ENCODE results near the gene NMT2.
A peak's percentile ranks its signal among the peaks of the same experiment; 100 is the strongest.

Gene NMT2

GRCh38 chr10:15181576-15182156, 13.2 kb upstream of the NMT2 start:
- no peak for DNase-seq (ENCODE audit: low read depth)

DNA sequence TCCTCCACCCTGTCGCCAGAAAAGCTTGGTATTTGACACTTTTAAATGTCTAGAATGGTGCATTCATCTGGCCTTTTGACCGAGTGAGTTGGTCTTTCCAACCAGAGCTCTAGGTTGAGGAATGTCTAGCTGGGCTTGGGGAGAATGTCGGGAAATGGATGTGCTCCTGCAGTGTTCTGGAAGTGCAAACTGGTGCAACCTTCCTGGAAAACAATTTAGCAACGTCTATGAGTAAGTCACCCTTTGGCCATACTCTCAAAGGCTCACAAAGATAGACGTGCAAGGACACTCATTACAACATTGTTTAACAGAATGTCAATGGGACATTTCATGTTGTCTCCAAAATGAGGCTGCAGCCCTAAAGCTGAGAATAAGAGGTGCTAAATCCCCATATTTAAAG, 12.2 kb upstream of the NMT2 start:
- no peak for DNase-seq (ENCODE audit: low read depth)

DNA sequence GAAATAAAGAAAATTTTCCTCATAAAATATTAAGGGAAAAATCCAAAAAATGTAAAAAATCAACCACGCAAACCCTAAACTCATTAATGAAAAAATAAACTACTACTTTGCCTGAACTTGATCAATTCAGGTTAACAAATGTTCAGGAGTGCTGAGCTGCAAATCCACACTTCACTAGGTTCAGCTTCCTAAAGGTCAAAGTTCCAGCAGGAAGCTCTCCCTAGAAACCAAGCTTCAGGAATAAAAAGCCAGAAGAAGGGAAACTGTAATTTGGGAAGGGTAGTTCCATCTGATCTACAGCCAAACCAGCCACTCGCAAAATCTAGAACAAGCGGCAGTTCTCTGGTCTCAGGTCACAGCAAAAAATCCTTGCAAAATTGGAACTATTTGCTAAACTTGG, 7.8 kb upstream of the NMT2 start:
- DNase-seq (ENCODE audit: low read depth), result no peak

DNA sequence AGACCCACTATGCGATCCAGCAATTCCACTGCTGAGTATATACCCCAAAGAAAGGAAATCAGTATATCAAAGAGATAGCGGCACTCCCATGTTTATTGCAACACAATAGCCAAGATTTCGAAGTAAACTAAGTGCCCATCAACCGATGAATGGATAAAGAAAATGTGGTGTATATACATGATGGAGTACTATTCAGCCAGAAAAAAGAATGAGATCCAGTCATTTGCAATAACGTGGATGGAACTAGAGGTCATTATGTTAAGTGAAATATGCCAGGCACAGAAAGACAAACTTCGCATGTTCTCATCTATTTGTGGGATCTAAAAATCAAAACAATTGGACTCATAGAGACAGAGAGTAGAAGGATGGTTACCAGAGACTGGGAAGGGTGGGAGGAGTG, 7.1 kb upstream of the NMT2 start:
- DNase-seq (ENCODE audit: low read depth), result no peak

DNA sequence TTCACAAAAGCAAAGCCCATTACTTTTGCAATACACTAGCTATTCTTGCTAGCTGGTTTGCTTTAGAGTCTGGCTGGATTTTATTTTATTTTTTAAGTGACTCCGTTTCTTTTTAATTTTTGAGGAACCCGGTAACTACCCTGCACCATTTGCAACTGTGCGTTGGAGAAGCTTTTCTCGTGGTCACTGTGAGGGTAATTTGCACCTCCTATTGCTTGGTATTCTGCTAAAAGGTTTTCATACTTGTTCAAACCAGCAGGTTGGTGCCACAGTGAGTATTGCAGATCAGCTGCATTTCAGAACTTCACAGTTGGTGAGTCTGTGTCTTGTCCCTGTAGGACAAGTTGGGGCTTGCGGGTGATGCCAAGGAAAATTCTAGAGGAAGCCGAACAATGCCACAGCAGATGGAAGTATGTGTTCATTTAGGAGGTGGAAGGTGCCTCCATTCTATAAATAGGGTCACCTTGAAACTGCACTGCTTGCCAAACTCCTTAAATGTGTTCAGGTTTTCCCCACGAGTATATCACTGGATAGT, 3.9 kb upstream of the NMT2 start:
- DNase-seq (ENCODE audit: low read depth), result no peak

DNA sequence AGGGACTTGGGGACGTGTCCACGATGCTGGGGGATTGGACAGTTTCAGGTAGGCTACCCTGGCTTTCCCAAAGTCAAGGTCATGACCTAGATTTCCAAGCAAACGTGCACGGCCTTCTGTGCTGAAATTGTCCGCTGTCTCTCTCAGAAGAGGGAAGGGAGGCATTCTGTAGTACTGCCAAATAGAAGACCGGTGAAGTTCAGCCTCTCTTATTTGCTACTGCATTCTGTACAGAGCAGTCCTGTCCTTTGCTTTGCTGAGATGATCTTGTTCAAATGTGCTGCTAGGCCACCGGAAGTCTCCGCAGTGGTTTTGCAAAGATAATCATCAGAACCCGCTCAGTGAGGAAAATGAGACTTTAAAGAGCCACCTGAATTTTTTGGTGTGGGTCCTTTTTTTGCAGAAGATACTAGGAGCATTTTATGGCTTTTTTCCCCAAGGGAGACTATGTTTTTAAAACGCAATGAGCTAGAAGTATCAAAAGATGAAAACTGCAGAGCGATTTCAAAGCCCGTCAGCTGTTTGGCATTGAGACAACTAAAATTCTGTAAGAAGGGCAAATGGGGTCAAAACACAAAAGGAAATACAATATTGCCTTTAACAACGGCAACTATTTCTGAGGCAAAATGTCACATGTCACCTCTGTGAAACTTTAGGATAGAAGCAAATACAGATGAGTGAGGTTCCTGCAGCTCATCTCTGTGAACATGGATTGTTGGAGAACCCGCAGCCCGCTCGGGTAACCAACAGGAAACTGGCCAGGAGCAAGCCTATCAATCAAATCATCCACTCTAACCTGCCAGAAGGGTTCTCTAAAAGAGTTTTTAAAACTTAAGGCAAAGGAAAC, 1.3 kb upstream of the NMT2 start:
- no peak for DNase-seq (ENCODE audit: low read depth)

GRCh38 chr10:15168786-15169554, 477 bp upstream of the NMT2 start:
- DNase-seq (ENCODE audit: low read depth), result peak; percentile 93

DNA sequence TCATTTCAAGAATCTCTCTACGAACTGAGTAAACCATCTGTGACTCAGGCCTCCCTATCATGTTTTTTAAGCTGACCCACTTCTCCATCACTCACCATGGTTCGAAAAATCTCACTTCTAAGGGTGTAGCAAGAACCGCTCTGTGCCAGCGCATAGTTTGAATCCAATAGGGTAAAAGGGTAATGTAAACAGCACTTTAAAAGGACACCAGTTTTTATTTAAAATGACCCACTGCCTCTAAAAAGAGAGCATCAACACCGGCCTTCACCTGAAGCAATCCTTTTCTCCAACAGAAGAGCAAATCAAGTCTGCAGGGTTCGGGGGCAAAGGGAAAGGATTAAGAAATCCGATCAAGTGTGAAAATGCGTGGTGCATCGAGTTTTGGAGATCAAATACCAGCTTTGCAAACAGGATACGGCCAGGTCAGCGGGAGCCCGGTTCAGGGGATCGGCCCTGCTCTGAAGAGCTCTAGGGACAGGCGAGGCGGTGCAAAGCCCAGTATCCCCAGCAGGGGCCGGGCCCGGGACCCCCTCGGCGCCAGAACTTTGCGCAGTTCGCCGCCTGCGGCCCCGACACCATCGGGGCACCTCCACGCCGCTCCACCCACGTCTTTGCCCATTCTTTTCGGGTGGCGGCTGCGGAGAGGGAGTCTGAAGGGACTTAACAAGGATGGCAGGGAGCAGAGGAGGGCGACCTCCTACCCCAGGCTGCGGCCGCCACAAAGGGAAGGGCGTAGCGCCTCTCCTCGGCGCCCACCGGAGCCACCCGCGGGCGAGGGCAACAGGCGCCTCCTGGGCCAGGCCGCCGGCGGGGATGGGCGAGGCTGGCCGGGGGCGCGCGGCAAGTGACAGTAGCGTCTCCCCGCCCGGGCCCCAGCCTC, 842 bp downstream of the NMT2 start:
- no peak for DNase-seq (ENCODE audit: low read depth)

DNA sequence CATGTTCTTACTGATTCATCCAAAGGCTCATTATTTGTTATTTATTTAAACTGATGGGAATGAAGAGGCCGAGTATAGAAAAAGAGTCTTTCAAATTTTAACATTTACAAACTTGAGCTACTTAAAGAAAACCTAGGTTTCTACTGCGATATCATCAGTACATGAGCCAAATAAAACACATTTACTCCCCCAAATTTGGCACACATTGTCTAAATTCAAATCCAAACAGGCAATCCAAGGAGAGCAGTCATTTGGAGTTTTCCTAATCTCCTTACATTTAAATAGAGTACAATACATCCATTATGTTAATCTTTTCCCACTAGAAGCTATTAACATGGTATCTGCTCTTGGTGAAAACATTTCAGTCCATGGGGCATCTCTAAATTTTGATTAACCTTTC, 2.2 kb downstream of the NMT2 start:
- DNase-seq (ENCODE audit: low read depth), result no peak

DNA sequence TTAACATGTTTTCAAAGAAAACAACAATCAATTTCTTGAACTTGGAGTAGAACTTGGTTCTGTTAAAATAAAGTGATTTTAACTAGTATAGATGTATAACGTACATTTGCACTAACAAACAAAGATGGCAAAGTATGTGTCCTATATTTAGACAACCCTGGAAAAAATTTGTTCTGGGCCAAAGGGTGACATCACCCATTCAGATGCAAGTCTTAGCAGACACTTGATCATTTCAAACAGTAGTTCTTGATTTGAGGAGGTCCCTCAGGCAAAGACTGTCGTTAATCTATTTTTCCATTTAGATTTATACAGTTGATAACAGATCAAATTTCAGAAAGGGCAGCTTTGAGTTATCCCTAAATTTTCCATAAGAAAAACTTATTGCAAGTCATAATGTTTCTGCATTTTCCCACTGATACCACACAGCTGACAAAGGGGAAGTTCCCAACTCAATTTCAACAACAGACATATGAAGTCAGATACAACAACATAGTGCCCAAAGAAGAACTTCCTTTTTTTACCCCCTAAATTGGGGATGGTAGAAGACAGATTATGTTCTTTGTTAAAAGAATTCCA, 5.2 kb downstream of the NMT2 start:
- DNase-seq (ENCODE audit: low read depth), result no peak

DNA sequence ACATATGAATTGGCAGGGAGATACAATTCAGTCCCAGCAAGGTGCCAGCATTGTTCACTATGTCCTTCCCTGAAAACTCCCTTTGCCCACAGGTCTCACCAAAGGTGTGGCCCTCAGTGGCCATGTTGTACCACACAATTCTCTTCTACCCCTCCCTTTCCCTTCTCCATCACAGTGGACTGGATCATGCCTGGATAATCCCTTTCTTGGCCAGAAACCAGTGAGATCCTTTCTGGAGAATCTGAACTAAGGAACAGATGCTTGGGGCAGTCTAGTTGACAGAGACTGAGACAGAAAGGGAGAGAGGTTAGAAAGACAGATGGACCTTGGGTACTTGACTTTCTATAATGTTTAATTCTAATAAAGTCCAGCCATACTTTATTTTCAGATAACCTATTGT, 9.5 kb downstream of the NMT2 start:
- no peak for DNase-seq (ENCODE audit: low read depth)

DNA sequence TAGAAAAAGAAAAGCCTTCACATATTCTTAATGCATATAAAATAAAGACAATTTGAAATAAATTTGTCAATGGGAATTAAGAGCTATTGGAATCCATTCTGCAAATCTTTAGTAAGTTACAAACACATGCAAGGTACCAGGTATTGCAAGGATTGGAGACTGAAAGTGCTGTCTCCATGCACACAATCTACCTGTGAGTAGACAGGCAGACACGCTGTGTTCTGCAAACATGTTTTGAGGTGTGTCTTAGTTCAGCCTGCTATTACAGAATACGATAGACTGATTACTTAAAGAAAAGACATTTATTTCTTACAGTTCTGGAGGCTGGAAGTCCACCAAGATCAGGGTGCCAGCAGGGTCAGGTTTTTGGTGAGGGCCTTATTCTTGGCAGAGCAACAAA, 10.0 kb downstream of the NMT2 start:
- no peak for DNase-seq (ENCODE audit: low read depth)

DNA sequence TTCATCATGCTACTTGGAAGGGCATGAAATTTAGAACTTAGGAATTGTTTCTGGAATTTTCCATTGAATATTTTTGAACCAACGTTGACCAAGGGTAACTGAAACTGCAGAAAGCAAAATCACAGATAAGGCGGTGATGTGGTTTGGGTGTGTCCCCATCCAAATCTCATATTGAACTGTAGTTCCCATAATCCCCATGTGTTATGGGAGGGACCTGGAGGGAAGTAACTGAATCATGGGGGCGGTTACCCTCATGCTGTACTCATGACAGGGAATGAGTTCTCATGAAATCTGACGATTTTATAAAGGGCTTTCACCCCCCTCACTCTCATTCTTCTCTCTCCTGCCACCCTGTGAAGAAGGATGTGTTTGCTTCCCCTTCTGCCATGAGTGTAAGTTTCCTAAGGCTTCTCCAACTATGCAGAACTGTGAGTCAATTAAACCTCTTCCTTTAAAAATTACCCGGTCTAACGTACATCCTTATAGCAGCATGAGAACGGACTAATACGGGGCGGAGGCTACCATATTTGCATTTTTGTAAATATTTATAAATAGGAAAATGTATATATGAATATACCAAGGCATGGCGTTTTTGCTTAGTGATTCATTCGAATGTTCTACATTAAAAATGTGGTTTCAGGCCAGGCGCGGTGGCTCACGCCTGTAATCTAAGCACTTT, 12.4 kb downstream of the NMT2 start:
- DNase-seq (ENCODE audit: low read depth), result no peak

GRCh38 chr10:15152556-15152955, 15.9 kb downstream of the NMT2 start:
- DNase-seq (ENCODE audit: low read depth), result no peak

DNA sequence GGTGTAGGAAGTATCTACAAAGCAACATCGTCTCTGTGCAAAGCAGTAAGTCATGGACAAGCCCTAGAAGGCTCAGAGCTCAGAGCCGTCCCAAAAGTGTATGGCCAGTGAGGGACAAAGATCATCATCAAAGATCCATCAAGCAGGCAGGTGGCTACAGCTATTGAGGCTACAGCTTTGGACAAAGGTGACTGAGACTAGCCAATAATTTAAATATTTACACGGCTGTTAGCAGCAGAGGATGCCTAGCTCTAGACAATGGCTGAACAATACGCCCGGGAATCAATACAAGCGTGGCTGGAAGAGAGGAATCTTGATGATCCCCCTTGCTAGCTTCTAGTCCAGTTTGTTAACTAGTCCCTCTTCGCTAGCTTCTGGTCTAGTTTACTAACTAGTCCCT, 17.9 kb downstream of the NMT2 start:
- no peak for DNase-seq (ENCODE audit: low read depth)

DNA sequence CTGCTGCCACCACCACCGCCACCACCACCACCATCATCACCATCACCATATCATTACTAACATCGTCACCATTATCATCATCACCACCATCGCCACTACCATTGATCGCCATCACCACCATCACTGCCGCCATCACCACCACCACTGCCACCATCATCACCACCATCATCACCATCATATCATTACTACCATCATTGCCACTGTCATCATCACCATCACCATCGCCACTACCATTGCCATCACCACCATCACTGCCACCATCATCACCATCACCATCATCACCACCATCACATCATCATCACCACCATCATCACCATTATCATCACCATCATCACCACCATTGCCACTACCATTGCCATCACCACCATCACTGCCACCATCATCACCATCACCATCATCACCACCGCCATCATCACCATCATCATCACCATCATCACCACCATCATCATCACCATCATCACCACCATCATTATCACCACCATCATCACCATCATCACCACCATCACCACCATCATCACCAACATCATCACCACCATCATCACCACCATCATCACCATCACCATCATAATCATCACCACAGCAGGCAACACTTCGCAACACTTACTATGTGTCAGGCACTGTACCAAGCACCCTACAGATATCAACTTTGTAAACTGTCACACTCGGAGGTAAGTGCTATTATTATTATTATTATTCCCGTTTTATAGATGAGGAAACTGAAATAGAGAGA, 19.3 kb downstream of the NMT2 start:
- DNase-seq (ENCODE audit: low read depth), result no peak

DNA sequence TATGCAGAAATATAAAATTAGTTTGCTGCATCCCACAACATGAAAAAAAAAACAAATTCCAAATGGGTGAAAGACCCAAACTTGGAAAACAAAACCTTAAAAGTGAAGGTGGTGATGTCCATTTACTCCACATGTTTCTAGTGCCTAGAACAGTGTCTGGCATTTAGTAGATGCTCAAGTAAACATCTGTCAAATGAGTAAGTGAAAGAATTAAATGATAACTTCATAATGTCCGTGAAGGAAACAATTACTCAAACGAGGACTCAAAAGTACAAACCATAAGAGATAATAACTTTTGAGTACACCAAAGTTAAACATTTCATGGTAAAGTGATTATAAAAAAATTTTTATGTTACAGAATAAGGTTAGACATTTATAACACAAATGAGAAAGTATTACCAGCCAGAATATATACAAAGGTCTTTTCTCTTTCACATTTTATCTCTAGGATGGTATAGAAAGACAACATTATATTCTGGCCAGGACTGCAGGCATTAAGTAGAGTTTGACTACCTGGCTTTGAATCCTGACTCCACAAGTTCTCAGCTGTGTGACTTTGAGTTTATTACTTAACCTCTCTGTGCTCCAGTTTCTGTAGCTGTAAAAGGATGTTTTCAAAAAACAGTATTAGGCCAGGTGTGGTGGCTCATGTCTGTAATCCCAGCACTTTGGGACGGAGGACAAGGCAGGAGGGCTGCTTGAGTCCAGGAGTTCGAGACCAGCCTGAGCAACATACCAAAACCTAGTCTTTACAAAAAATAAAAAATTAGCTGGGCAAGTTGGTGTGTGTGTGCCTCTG, 20.7 kb downstream of the NMT2 start:
- no peak for DNase-seq (ENCODE audit: low read depth)

DNA sequence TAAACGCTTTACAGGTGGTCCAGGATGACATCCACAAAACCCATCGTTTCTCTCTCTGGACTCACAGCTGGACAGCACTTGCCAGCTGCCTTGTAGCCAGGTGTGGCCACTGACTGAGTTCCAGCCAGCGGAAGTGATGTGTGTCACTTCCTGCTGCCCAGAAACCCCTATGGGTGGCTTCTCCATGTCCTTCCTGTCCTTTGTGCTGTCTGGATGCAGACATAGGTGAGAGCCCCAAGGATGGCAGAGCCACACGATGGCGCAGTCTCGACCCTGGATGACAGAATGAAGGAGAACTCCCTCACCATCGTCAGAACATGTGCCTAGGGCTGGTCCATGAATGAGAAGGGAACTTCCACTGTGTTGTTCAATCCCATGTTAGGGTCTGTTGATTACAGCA, 22.1 kb downstream of the NMT2 start:
- DNase-seq (ENCODE audit: low read depth), result no peak

GRCh38 chr10:15144788-15145187, 23.7 kb downstream of the NMT2 start:
- no peak for DNase-seq (ENCODE audit: low read depth)

Measured in stimulated activated CD8-positive, alpha-beta memory T cell treated with anti-CD3 and anti-CD28 coated beads, Interleukin-4, amount 100 ng/mL, for 24 hours (primary cell).